ENCODE data around the gene RASSF1. TPM values are rescaled to one million over a fixed set of nuclear protein-coding genes. Genes with fewer than 3 reads are reported as not detected.

Gene RASSF1
- total RNA-seq, 4 donors from 2014 or later, result 33.9 to 63.3 (median 39.7) TPM

DNA sequence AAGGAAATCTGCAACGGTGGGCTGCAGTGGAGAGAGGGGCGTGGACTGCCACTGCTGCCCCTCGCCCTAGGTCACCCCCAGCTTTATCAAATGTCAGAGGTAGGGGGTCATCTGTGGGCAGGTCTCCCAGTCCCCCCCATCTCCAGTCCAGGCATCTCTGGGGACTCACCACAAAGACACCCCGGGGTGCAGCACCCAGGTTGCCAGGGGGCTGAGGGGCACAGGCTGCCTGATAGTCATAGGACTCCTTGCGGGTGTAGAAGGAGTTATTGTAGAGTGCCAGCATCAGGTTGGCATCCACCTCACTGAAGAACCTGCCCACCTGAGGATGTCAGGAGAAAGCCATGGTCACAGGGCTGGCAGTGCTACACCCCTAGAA lies 25.2 kb upstream of the RASSF1 start:
- Histone ChIP-seq H3K36me3 (no peaks in the 10 kb centered on the region), H3K9me3 (no peaks in the 10 kb centered on the region), H3K4me1 (peaks cover 23% of the 10 kb centered on the region), H3K27me3 (no peaks in the 10 kb centered on the region), H3K4me3 (peak overlapping the region; percentile 72), H3K27ac (no peak overlapping the region)
- TF ChIP-seq POLR2A (IDR thresholded peaks at IDR 0.05), result no peak
- no peak for TF ChIP-seq EP300 (IDR thresholded peaks at IDR 0.05)
- no peak for TF ChIP-seq POLR2AphosphoS5 (IDR thresholded peaks at IDR 0.05)
- no peak for TF ChIP-seq CTCF (IDR thresholded peaks at IDR 0.05)
- no peak for DNase-seq (ENCODE audit: low spot score in 2 of 2)
- WGBS, result 79% methylated on average over 5 of the region's 5 CpGs

- WGBS, result 12% methylated on average over 17 of the region's 53 CpGs
- H3K4me3 ChIP-seq, result peak overlapping the region; percentile 72
- TF ChIP-seq POLR2A (IDR thresholded peaks at IDR 0.05), result no peak
- TF ChIP-seq EP300 (IDR thresholded peaks at IDR 0.05), result no peak
- no peak for TF ChIP-seq CTCF (IDR thresholded peaks at IDR 0.05)
- TF ChIP-seq POLR2AphosphoS5 (IDR thresholded peaks at IDR 0.05), result no peak
- no peaks in the 10 kb centered on the region for H3K9me3 ChIP-seq
- H3K4me1 ChIP-seq, result peaks cover 20% of the 10 kb centered on the region
- H3K27ac ChIP-seq, result peak overlapping the region; percentile 48
- no peaks in the 10 kb centered on the region for H3K27me3 ChIP-seq
- no peaks in the 10 kb centered on the region for H3K36me3 ChIP-seq
- DNase-seq (ENCODE audit: low spot score in 2 of 2), result peak; percentile 92 to 93
These were observed 24.6 kb upstream of the RASSF1 start for GRCh38 chr3:50365080-50365841.

DNA sequence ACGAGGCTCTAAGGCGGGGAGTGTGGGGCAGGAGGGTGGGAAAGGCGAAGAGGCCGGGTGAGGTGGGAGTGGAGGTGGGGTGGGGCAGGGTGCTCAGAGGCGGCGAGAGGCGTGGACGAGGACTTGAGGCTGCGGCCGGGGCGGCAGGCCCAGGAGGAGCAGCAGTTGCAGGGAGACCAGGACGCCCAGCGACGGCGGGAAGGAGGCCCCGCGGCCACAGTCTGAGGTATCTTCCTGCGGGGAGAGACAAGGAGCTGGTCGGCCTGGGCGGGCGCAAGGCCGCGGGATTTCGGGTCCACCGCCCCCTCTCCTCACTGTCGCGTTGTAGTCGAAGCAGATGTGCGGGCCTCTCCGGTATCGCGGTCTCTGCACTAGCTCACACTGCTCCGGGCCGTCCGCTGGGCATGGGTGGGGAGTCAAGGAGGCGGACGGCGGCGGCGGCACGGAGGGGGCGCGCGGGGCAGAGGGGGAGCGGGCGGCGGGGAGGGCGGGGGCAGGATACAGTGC lies 24.0 kb upstream of the RASSF1 start:
- no peak for TF ChIP-seq CTCF (IDR thresholded peaks at IDR 0.05)
- no peak for TF ChIP-seq POLR2A (IDR thresholded peaks at IDR 0.05)
- TF ChIP-seq POLR2AphosphoS5 (IDR thresholded peaks at IDR 0.05), result no peak
- no peak for TF ChIP-seq EP300 (IDR thresholded peaks at IDR 0.05)
- 14% methylated on average over 23 of the region's 48 CpGs for WGBS
- no peaks in the 10 kb centered on the region for H3K27me3 ChIP-seq
- H3K27ac ChIP-seq, result peak overlapping the region; percentile 24
- H3K9me3 ChIP-seq, result no peaks in the 10 kb centered on the region
- H3K4me3 ChIP-seq, result peak overlapping the region; percentile 72
- peaks cover 22% of the 10 kb centered on the region for H3K4me1 ChIP-seq
- no peaks in the 10 kb centered on the region for H3K36me3 ChIP-seq
- no peak for DNase-seq (ENCODE audit: low spot score in 2 of 2)

GRCh38 chr3:50359760-50360110 lies 19.1 kb upstream of the RASSF1 start:
- Histone ChIP-seq H3K4me1 (peaks cover 54% of the 10 kb centered on the region), H3K9me3 (no peaks in the 10 kb centered on the region), H3K4me3 (peak overlapping the region; percentile 97), H3K27ac (no peak overlapping the region), H3K27me3 (no peaks in the 10 kb centered on the region), H3K36me3 (peaks cover 19% of the 10 kb centered on the region)
- no peak for TF ChIP-seq POLR2A (IDR thresholded peaks at IDR 0.05)
- no peak for TF ChIP-seq CTCF (IDR thresholded peaks at IDR 0.05)
- no peak for TF ChIP-seq EP300 (IDR thresholded peaks at IDR 0.05)
- no peak for TF ChIP-seq POLR2AphosphoS5 (IDR thresholded peaks at IDR 0.05)
- no peak for DNase-seq (ENCODE audit: low spot score in 2 of 2)
- WGBS, result 7% methylated on average over 2 of the region's 8 CpGs

GRCh38 chr3:50358911-50359759 lies 18.5 kb upstream of the RASSF1 start, which contains the start of gene TMEM115:
Gene TMEM115, minus strand, starts transcription at chr3:50359521. Its CDS starts 458 bp downstream, at chr3:50359063.
- 0% methylated on average over 15 of the region's 64 CpGs for WGBS
- Histone ChIP-seq H3K27me3 (no peaks in the 10 kb centered on the region), H3K27ac (peak within 1 kb of the TSS; percentile 93), H3K4me1 (peaks cover 48% of the 10 kb centered on the region), H3K9me3 (no peaks in the 10 kb centered on the region), H3K36me3 (peaks cover 25% of the 10 kb centered on the region), H3K4me3 (peak within 1 kb of the TSS; percentile 97)
- TF ChIP-seq POLR2A (IDR thresholded peaks at IDR 0.05), result peak in 1 of 2 donors; percentile 62
- peak in 2 of 3 donors; percentile 57 to 61 for TF ChIP-seq POLR2AphosphoS5 (IDR thresholded peaks at IDR 0.05)
- TF ChIP-seq EP300 (IDR thresholded peaks at IDR 0.05), result no peak
- TF ChIP-seq CTCF (IDR thresholded peaks at IDR 0.05), result no peak
- DNase-seq (ENCODE audit: low spot score in 2 of 2), result peak; percentile 97 to 98

All from suprapubic skin (tissue), 4 donors.